T47D (cell line): ENCODE data around the gene ITGAX.

Experiments used
- DNase-seq, 2 experiments: peaks; one replicate each; pipeline versions ENCODE4 v3.0.0 to v3.0.0-alpha.2; 2011 to 2012; ENCODE audit warnings: low read depth in 1 of 2, low spot score in 1 of 2
- JUND ChIP-seq: IDR thresholded peaks from 2 replicates; pipeline ENCODE4 v1.6.1; 2012; ENCODE audit warnings: low read depth
- in situ Hi-C: cut with HindIII; loops from 2 replicates; pipeline ENCODE4 v1.10.0; 2016; ENCODE audit warnings: low sequenced_read_pairs, low pct_unique_long_range_greater_than_20kb

Gene ITGAX

GRCh38 chr16:31428279-31428597, 73.3 kb downstream of the ITGAX start, which contains the start of gene COX6A2:
Gene COX6A2, minus strand, starts transcription at chr16:31428360. Its CDS starts 35 bp downstream, at chr16:31428325.
- in situ Hi-C loops = no loop called here
- no peak for DNase-seq
- TF ChIP-seq JUND = no peak

- in situ Hi-C loops = no loop called here
- no peak for DNase-seq
- TF ChIP-seq JUND = no peak
Observed at GRCh38 chr16:31428638-31429247, 73.8 kb downstream of the ITGAX start.

GRCh38 chr16:31429314-31429713, 74.3 kb downstream of the ITGAX start:
- in situ Hi-C loops = no loop called here
- TF ChIP-seq JUND = no peak
- no peak for DNase-seq

GRCh38 chr16:31429796-31430195, 74.8 kb downstream of the ITGAX start:
- no peak for DNase-seq
- no peak for TF ChIP-seq JUND
- in situ Hi-C loops = no loop called here

GRCh38 chr16:31430380-31431052, 75.5 kb downstream of the ITGAX start:
- in situ Hi-C loops = no loop called here
- DNase-seq = no peak
- no peak for TF ChIP-seq JUND
